ENCODE data around the gene CNTNAP2.

CNTNAP2 gene

GRCh38 chr7:147405621-147406020, 1289.0 kb downstream of the CNTNAP2 start:
- no peak overlapping the region for H3K27ac ChIP-seq
- no peak for TF ChIP-seq CTCF (IDR thresholded peaks at IDR 0.05)
- no peak overlapping the region for H3K4me3 ChIP-seq
- no peak for DNase-seq (ENCODE audit: low spot score)

- TF ChIP-seq CTCF (IDR thresholded peaks at IDR 0.05): no peak
Measured at GRCh38 chr7:147406521-147407135, 1290.0 kb downstream of the CNTNAP2 start.

GRCh38 chr7:147411096-147411495, 1294.5 kb downstream of the CNTNAP2 start:
- Histone ChIP-seq H3K4me3 (no peak overlapping the region), H3K27ac (no peak overlapping the region)
- no peak for DNase-seq (ENCODE audit: low spot score)
- TF ChIP-seq CTCF (IDR thresholded peaks at IDR 0.05): no peak

More at GRCh38 chr7:147406521-147407135, 1290.0 kb downstream of the CNTNAP2 start:
- H3K27ac ChIP-seq: no peak overlapping the region
- H3K4me3 ChIP-seq: no peak overlapping the region
- no peak for DNase-seq (ENCODE audit: low spot score)

GRCh38 chr7:147412109-147412508, 1295.5 kb downstream of the CNTNAP2 start:
- Histone ChIP-seq H3K4me3 (no peak overlapping the region), H3K27ac (no peak overlapping the region)
- DNase-seq (ENCODE audit: low spot score): no peak
- TF ChIP-seq CTCF (IDR thresholded peaks at IDR 0.05): no peak

- no peak overlapping the region for H3K27ac ChIP-seq
- no peak for DNase-seq (ENCODE audit: low spot score)
- no peak overlapping the region for H3K4me3 ChIP-seq
- no peak for TF ChIP-seq CTCF (IDR thresholded peaks at IDR 0.05)
Measured at GRCh38 chr7:147412782-147413556, 1296.4 kb downstream of the CNTNAP2 start.

- no peak overlapping the region for H3K27ac ChIP-seq
- no peak for DNase-seq (ENCODE audit: low spot score)
- H3K4me3 ChIP-seq: no peak overlapping the region
- TF ChIP-seq CTCF (IDR thresholded peaks at IDR 0.05): no peak
Measured at GRCh38 chr7:147413557-147413870, 1296.9 kb downstream of the CNTNAP2 start.

GRCh38 chr7:147415991-147416390, 1299.4 kb downstream of the CNTNAP2 start:
- TF ChIP-seq CTCF (IDR thresholded peaks at IDR 0.05): no peak
- H3K27ac ChIP-seq: no peak overlapping the region
- DNase-seq (ENCODE audit: low spot score): no peak
- H3K4me3 ChIP-seq: no peak overlapping the region

Measured in coronary artery (tissue), 2 donors.